Loucy (cell line): Measurements from ENCODE around the gene ANKLE2.

Source experiments
- H2AFZ ChIP-seq: fragments of 200-600 bp; sonication (generic); 2 replicates; pipeline ENCODE4 v1.6.0; 2016; ENCODE audit warnings: antibody characterized with exemption, mild to moderate bottlenecking, low read length, moderate library complexity
- H3F3A ChIP-seq: fragments of 200-600 bp; 2 replicates; pipeline ENCODE4 v1.6.0; 2016; ENCODE audit warnings: antibody characterized with exemption, low read depth, mild to moderate bottlenecking
- H3K27me3 ChIP-seq: fragments of 200-600 bp; sonication (generic); 2 replicates; pipeline ENCODE4 v1.6.1; 2014; ENCODE audit warnings: low read length, mild to moderate bottlenecking; ENCODE audit not compliant: insufficient read depth, poor library complexity, severe bottlenecking
- H3K36me3 ChIP-seq: fragments of 200-600 bp; sonication (generic); 2 replicates; pipeline ENCODE4 v1.6.1; 2016; ENCODE audit warnings: low read length; ENCODE audit not compliant: insufficient read depth
- H3K4me1 ChIP-seq: fragments of 200-600 bp; sonication (generic); 2 replicates; pipeline ENCODE4 v1.5.1; 2014; ENCODE audit warnings: low read length, mild to moderate bottlenecking; ENCODE audit not compliant: insufficient read depth, poor library complexity, severe bottlenecking
- H3K4me2 ChIP-seq: fragments of 200-600 bp; sonication (generic); 2 replicates; pipeline ENCODE4 v1.6.0; 2014; ENCODE audit warnings: antibody characterized with exemption, low read length, low read depth, mild to moderate bottlenecking; ENCODE audit not compliant: poor library complexity, severe bottlenecking
- H3K4me3 ChIP-seq: fragments of 200-600 bp; sonication (generic); 2 replicates; pipeline ENCODE4 v1.5.1; 2014; ENCODE audit warnings: low read length, mild to moderate bottlenecking, mixed read lengths; ENCODE audit not compliant: poor library complexity, severe bottlenecking
- H3K79me2 ChIP-seq: fragments of 200-600 bp; sonication (generic); 2 replicates; pipeline ENCODE4 v1.6.1; 2014; ENCODE audit warnings: low read length; ENCODE audit not compliant: insufficient read depth
- H3K9ac ChIP-seq: fragments of 200-600 bp; sonication (generic); 2 replicates; pipeline ENCODE4 v1.6.0; 2014; ENCODE audit warnings: mild to moderate bottlenecking, low read depth, low read length, moderate library complexity; ENCODE audit not compliant: poor library complexity, severe bottlenecking
- H3K9me2 ChIP-seq: fragments of 200-600 bp; sonication (generic); replicated peaks from 2 replicates; pipeline ENCODE4 v1.6.1; 2016; ENCODE audit warnings: low read depth, low read length, mixed read lengths
- H3K9me3 ChIP-seq: fragments of 200-600 bp; sonication (generic); 2 replicates; pipeline ENCODE4 v1.6.1; 2014; ENCODE audit warnings: mild to moderate bottlenecking, antibody characterized with exemption, low read length, low read depth; ENCODE audit not compliant: insufficient read depth
- H4K20me1 ChIP-seq: fragments of 200-600 bp; sonication (generic); 2 replicates; pipeline ENCODE4 v1.6.0; 2014; ENCODE audit warnings: antibody characterized with exemption, low read length, mild to moderate bottlenecking; ENCODE audit not compliant: insufficient read depth, poor library complexity, severe bottlenecking
- EZH2phosphoT487 ChIP-seq: fragments of 200-600 bp; IDR thresholded peaks from 2 replicates; pipeline ENCODE4 v1.6.1; 2018; ENCODE audit warnings: antibody characterized with exemption, mild to moderate bottlenecking, moderate library complexity, borderline replicate concordance
- TF ChIP-seq, protein P1 (sequence below): fragments of 200-600 bp; sonication (generic); conservative IDR thresholded peaks from 2 replicates; pipeline ENCODE4 v1.5.1; 2014; ENCODE audit warnings: mild to moderate bottlenecking, antibody characterized with exemption, low read length

Gene ANKLE2

DNA sequence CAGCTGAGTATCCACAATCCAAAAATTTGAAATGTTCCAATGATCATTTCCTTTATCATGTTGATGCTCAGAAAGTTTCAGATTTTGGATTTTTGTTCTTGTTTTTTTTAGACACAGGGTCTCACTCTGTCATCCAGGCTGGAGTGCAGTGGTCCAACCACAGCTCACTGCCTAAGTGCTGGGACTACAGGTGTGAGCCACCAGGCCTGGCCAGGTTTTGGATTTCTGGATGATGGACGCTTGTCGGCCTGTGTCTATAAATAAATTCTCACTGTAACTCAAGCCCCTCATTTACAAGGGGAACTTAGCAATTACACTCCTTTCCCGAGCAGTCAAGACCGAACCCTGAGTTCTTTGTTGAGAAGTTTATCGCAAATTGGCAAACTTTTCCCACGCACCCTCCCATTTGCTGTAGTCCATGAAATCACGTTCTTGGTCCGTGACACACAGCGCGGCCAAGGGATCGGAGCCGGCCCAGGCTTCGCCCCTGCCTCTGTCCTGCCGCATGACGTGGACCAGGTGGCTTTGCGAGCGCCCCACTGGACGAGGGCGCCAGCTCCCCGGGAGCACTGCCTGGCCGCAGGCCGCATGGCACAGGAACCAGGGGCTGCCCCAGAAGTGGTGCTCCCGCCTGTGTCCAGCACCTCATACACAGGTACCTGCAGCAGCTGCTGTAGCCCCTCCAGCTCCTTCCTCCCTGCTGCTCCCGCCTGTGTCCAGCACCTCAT, 14.0 kb upstream of the ANKLE2 start:
- Histone ChIP-seq H3K9me3 (no peaks in the 10 kb centered on the region), H3K4me1 (peaks cover 34% of the 10 kb centered on the region), H2AFZ (no peak overlapping the region), H3K27me3 (no peaks in the 10 kb centered on the region), H3F3A (no peaks in the 10 kb centered on the region), H3K9ac (no peak overlapping the region), H3K4me2 (no peak overlapping the region), H3K4me3 (no peak overlapping the region), H3K36me3 (peaks cover 32% of the 10 kb centered on the region; the same call in 1 of the 2 replicates), H3K9me2 (no peaks in the 10 kb centered on the region), H4K20me1 (no peaks in the 10 kb centered on the region), H3K79me2 (no peaks in the 10 kb centered on the region)
- TF ChIP-seq, protein P1, sequence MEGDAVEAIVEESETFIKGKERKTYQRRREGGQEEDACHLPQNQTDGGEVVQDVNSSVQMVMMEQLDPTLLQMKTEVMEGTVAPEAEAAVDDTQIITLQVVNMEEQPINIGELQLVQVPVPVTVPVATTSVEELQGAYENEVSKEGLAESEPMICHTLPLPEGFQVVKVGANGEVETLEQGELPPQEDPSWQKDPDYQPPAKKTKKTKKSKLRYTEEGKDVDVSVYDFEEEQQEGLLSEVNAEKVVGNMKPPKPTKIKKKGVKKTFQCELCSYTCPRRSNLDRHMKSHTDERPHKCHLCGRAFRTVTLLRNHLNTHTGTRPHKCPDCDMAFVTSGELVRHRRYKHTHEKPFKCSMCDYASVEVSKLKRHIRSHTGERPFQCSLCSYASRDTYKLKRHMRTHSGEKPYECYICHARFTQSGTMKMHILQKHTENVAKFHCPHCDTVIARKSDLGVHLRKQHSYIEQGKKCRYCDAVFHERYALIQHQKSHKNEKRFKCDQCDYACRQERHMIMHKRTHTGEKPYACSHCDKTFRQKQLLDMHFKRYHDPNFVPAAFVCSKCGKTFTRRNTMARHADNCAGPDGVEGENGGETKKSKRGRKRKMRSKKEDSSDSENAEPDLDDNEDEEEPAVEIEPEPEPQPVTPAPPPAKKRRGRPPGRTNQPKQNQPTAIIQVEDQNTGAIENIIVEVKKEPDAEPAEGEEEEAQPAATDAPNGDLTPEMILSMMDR: no peak
- no peak for TF ChIP-seq EZH2phosphoT487

DNA sequence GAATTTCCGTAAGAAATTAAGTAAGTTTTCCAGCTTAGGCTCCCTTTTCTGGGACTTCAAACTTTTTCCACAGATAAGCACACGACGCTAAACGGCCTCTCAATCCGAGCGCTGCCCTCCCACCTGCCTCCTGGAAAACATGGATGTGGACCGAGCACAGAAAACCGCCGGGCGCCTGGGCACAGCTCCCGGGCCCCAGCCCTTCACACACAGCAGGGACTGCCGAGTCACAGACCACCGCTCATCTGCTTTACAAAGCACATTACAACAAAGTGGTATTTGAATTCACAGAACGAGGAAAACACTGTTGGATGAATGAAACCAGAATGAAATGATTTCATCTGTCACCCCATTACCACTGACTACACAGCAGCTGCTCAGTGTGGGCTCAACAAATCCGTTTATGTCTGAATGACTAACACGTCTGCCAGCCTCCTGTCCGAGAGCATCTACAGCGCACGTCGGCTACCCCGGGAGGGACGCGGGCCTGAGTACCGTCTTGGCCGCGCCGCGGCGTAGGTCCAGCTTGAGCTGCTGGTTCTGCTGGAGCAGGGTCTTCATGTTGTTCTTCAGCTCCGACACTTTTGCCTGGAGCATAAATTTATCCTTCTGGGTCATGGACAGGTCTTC, 13.1 kb upstream of the ANKLE2 start:
- H3K4me1 ChIP-seq: peaks cover 42% of the 10 kb centered on the region
- H3K36me3 ChIP-seq: peaks cover 27% of the 10 kb centered on the region; the same call in 1 of the 2 replicates

DNA sequence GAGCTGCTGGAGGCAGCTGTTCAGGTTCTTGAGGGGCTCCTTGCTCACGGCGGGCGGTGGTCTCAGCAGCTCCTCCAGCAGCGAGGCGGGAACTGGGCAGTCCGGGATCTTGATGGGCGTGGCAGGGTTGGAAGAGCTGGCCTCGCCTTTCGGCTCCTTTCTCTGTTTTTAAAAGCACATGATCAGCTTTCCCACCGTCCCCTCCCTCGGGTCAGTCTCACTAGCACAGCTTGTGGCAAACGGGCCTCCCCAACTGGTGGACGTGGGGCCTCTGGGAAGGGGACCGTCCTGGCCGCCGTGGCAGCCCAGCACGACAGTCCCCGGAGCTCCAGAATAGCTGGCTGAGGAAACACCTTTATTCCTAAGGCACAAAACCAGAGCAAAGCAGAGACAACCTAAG, 12.5 kb upstream of the ANKLE2 start:
- peak overlapping the region; percentile 53 for H3K4me2 ChIP-seq
- H3K9me2 ChIP-seq: no peaks in the 10 kb centered on the region
- H3K4me3 ChIP-seq: no peak overlapping the region
- no peaks in the 10 kb centered on the region for H3K9me3 ChIP-seq
- no peaks in the 10 kb centered on the region for H4K20me1 ChIP-seq
- no peak for TF ChIP-seq EZH2phosphoT487
- TF ChIP-seq, protein P1: no peak
- no peak overlapping the region for H2AFZ ChIP-seq
- no peaks in the 10 kb centered on the region for H3K27me3 ChIP-seq
- peaks cover 27% of the 10 kb centered on the region; the same call in 1 of the 2 replicates for H3K36me3 ChIP-seq
- no peaks in the 10 kb centered on the region for H3K79me2 ChIP-seq
- H3K9ac ChIP-seq: no peak overlapping the region
- H3K4me1 ChIP-seq: peaks cover 48% of the 10 kb centered on the region
- no peaks in the 10 kb centered on the region for H3F3A ChIP-seq

More for the DNA sequence above, 13.1 kb upstream of the ANKLE2 start:
- Histone ChIP-seq H3F3A (no peaks in the 10 kb centered on the region), H3K4me2 (no peak overlapping the region), H2AFZ (no peak overlapping the region), H4K20me1 (no peaks in the 10 kb centered on the region), H3K9me2 (no peaks in the 10 kb centered on the region), H3K9ac (no peak overlapping the region), H3K27me3 (no peaks in the 10 kb centered on the region), H3K9me3 (no peaks in the 10 kb centered on the region), H3K4me3 (no peak overlapping the region), H3K79me2 (no peaks in the 10 kb centered on the region)
- TF ChIP-seq EZH2phosphoT487: no peak
- TF ChIP-seq, protein P1: no peak
